ENCODE measurements around the gene OR13F1.
"Not testable (repeated sequence)": the region's sequence is repeated elsewhere in the genome, so short reads cannot be mapped to it uniquely, and the experiment has no call there.

Gene OR13F1, protein sequence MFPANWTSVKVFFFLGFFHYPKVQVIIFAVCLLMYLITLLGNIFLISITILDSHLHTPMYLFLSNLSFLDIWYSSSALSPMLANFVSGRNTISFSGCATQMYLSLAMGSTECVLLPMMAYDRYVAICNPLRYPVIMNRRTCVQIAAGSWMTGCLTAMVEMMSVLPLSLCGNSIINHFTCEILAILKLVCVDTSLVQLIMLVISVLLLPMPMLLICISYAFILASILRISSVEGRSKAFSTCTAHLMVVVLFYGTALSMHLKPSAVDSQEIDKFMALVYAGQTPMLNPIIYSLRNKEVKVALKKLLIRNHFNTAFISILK

DNA sequence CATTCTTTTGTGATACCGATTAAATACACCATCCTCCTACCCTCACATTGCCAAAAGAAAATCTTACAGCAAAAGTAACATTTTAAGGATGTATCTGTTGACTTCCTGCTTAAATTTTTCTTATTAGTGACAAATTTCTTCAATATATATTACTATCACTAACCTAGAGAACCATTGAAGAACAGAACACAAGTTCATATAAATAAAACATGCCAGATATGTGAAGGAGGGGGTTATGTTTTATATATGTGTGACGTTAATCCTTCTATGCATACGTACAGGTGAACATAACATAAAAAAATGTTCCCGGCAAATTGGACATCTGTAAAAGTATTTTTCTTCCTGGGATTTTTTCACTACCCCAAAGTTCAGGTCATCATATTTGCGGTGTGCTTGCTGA is at the start of gene OR13F1:
Gene OR13F1 (plus strand): TSS at position 301 of the 400 bp plus-strand sequence. CDS start 0 bp downstream, at position 301.
- DNase-seq = no peak

DNA sequence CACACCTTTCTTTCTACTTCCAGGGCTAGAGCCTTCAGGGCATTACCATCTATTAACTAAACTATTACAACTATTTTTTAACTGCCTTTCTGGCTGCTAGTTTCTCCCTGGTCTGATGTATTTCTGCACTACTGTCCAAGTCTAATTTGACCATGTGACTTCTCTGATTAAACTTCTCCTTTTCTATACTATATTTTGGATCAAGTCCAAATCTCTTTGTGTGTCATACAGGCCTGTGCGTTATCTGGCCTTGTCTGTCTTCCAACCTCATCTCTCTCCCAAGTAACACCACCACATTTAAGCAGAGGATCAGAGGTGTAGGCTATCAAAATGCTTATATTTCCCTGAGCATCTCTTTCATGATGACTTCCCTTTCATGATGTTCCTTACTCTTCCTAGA is 47.2 kb upstream of the OR13F1 start:
- no peak for DNase-seq

DNA sequence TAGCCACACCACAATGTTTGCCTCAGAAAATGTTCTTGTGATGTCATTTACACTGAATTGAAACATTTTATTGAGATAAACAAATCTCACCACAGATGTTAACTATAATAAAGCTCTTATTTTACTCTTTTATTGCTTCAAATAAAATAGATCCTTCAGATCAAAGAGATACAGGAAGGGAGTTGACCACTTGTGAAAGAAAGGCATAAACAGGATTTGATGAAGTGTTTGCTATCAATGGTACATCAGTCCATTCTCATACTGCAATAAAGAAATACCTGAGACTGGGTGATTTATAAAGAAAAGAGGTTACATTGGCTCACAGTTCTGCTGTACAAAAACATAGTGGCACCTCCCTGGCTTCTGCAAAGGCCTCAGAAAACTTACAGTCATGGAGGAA is 40.2 kb upstream of the OR13F1 start:
- DNase-seq = no peak

DNA sequence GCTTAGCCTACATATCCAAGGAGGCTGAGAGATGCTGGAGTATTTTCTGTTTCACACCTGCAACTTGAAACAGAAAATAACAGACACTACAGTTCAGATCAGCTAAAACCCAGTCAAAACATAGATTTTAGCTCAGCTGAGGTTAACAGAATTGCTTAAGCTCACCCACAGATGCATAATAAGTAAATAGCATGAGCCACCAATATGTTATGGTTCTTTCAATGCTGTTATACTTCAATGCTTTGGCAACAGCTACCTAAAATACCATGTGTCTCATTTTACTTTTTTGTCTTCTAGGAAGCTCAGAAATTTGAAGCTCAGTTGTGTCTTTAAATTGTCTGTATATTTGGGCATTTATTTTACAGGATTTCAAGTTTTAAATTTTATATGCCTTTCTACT is 35.8 kb upstream of the OR13F1 start:
- DNase-seq = no peak

DNA sequence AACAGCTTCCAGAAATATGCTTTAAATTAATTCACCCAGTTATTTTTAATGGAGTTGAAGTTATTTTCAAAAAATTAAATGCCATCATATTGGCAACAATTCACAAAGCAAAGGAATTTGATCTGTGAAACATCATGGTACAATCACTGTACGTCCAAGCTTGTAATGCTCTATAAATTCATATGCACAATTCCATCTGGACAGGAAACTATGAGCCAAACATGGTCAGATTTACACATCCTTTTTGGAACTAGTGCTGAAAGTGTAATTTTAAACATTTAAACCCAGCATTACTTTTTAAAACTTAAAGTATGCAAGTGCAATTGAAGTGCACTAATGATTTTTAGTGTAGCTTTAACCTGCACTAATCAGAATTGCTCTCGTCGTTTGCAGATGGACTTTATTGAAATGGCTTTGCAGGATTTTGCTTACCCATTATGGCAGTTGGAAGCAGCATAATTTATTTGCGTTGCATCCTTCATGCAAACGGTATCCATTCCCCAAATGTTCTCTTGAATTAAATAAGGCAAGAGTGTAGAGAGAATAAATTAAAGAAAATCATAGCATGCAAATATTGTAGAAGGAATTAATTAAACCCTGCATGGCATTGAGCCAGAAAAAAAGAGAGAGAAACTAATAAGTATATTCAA is 21.0 kb upstream of the OR13F1 start:
- no peak for DNase-seq

DNA sequence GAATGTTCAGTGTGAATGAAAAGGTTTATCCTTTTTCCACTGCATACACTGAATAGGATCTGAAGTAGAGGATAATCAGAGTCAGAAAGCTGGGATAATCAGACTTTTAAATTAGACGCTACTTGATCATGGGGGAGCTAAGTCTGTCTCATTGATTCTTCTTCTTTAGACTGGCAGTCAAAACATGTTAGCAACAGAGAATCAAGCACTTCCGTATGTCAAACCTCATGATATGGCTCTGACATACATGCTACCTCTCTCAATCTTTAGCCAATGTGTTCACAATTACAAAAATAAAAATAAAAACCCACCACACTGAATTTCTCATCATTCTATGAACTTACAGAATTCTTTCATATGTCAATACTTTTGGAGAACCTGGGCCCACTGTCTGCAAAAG is 19.0 kb upstream of the OR13F1 start:
- DNase-seq = no peak

DNA sequence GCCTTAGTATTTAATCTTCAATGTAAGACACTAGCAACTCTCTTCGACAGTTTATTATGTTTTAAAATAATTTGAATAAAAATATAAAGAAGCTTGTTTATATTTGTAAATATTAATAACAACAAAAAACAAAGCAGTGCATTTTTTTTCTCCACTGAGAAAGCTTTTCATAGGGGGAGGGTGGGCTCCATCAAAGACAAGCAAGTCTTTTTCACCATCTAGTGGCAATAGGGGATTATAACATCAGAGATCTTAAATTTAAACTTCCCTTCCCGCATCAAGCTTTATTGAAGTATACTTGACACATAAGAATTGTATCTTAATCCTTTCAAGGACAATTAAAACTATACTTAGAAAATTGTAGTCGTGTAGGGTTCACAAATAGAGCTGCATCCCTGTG is 9.3 kb upstream of the OR13F1 start:
- no peak for DNase-seq

DNA sequence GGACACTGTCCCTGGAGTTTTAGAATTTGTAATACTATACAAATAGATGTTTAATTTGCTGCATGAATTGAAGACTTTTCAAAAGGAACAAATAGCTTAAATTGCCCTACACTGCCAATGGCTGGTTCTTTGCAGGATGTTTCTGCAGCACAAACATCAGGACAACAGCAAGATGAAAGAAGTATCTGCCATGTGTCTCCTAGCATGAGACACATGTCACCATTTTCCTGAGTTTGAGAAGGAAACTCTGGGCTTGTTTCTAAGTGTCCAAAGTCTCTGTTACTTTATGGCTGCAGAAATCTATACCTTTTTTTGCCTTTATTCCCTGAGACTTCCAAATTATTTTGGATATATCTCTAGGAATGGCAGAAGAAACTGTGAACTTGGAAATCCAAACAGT is 623 bp upstream of the OR13F1 start:
- no peak for DNase-seq

DNA sequence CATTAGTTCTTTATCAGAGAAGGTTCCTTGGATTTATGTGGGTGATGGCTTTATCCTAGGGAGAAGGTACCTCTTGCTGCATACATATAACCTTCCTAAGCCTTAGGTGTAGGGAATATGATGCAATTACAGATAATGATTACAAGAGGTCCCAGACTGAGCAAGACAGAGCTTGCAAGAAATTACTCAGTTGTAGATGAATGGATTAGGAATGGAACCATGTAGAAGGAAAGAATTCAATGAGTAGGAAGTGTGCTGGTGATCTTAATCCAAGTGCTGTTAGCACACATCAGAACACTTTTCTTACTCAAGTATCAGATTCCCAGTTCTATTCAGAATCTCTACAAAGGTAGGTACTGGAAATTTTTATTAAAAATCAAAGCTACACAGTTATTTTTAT is 2.5 kb downstream of the OR13F1 start:
- DNase-seq = no peak

DNA sequence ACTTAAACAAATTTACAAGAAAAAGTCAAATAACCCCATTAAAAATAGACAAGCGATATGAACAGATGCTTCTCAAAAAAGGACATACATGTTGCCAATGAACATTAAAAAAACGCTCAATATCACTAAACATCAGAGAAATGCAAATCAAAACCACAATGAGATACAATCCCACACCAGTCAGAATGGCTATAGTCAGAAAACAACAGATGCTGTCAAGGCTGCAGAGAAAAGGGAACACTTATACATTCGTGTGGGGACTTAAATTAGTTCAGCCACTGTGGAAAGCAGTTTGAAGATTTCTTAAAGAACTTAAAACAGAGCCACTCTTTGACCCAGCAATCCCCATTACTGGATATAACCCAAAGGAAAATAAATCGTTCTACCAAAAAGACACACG is 10.8 kb downstream of the OR13F1 start:
- DNase-seq = no peak

DNA sequence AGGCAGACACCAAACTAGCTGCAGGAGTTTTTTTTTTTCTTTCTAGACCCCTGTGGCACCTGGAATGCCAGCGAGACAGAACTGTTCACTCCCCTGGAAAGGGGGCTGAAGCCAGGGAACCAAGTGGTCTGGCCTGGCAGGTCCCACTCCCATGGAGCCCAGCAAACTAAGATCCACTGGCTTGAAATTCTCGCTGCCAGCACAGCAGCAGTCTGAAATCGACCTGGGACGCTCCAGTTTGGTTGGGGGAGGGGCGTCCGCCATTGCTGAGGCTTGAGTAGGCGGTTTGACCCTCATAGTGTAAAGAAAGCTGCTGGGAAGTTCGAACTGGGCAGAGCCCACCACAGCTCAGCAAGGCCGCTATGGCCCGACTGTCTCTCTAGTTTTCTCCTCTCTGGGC is 16.2 kb downstream of the OR13F1 start:
- DNase-seq = not testable (repeated sequence)

DNA sequence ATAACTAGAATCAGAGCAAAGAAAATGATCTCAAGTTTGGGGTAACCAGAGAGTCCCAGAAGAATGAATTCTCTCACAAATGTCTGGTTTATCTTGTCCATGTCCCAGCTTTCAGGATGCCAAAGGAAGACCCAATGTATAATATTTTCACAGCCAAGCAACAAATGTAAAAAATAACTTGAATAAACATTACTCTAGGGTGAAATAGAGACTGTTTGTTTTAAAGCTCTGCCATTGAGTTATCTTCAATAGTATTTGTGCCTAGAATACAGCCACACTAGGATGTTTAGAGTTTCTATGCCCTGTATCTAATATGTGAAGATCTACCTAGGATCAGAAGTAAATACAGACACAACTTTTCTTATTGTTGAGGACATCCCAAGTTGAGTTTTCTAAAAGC is 23.0 kb downstream of the OR13F1 start, which contains the start of gene OR13C4:
Gene OR13C4 (minus strand): TSS at position 101 of the 400 bp plus-strand sequence. CDS start 0 bp downstream, at position 101.
- DNase-seq = no peak

DNA sequence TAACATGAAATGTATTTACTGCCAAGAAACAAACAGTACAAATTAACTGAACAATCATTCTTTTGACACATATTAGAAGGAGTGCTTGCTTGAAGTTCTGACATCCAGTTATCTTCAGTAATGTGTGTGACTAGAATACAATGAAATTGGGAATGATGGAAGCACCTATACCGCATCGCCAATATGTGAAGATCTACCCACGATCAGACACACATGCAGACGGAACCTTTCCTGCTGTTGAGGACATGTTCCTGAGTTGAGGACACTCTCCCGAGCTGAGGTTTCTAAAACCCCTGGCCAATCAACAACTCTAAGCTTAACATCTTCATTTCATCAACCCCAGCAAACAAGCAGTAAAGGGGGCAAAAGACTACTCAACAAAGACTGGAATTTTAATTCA is 32.7 kb downstream of the OR13F1 start, which contains the start of gene OR13C3:
Gene OR13C3 (minus strand): TSS at position 101 of the 400 bp plus-strand sequence. CDS start 133 bp downstream, outside the sequence.
- DNase-seq = no peak

DNA sequence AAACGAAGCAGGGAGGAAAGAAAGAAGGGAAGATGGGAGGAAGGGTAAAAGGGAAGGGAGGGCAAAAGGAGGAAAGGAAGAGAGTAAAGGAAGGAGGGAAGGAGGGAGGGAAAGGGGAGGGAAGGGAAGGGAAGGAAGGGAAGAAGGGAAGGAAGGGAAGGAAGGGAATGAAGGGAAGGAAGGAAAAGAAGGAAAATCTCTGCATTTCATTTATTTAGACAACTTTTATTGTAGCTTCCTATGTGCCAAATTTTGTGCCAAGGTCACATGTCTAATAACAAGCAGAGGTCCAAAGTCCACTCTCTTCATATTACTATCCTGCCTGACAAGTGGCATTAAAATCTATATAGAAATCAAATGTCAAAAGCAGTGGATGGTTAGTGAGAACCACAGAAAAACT is 35.2 kb downstream of the OR13F1 start:
- no peak for DNase-seq

DNA sequence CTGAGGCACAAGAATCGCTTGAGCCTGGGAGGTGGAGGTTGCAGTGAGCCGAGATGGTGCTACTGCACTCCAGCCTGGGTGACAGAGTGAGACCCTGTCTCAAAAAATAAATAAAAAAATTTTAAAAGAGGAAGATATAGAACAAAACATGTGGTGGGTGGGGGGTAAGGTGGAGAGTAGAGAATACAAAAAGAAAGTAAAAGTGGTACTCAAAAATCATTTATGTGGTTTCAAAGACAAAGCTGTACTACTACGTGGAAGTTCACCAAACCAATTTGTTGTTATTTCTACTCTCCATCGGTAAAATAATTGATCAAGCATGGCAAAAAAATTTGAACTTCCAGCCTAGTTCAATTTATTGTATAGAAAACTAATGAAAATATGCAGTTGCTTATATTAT is 40.6 kb downstream of the OR13F1 start:
- no peak for DNase-seq

DNA sequence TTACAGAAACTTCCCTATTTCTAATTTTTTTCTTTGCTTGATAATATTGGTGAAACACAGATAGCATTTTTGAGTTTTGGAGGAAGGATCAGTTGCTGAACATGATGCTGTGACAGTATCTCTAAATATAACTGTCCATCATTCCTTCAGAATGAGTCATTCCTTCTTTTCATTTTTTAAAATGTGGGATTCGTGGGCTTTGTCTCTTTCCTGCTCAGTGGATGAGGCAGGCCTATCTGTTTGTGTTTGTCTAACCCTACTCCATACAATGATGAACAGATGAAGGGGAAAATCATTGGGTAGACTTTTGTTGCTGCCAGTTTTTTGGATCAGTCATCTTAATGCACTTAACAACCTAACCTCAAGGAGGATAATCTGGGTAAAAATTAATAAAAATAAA is 49.2 kb downstream of the OR13F1 start:
- DNase-seq = no peak
